NT2/D1 (cell line): Measurements from ENCODE around the gene AEBP2.

Source experiments
- SUZ12 ChIP-seq: IDR thresholded peaks from 2 replicates; pipeline ENCODE4 v1.6.1; 2011; ENCODE audit not compliant: insufficient read length, insufficient read depth; ENCODE audit errors: extremely low read depth
- YY1 ChIP-seq: IDR thresholded peaks from 2 replicates; pipeline ENCODE4 v1.6.1; 2011; ENCODE audit not compliant: insufficient read length, insufficient read depth
- ZNF274 ChIP-seq: IDR thresholded peaks from 2 replicates; pipeline ENCODE4 v1.6.1; 2011; ENCODE audit warnings: mild to moderate bottlenecking, low read depth, low read length

- TF ChIP-seq YY1 (no peak), ZNF274 (no peak), SUZ12 (no peak)
These were observed 11.1 kb downstream of the AEBP2 start for GRCh38 chr12:19450362-19450761.
